Adrenal gland (tissue), 5 donors: ENCODE measurements around the gene B3GALT6.

Source experiments
- POLR2A ChIP-seq, 2 donors: fragments of 450-650 bp; IDR thresholded peaks; one replicate each; pipeline ENCODE4 v1.6.1; 2017; ENCODE audit warnings: antibody characterized with exemption in 2 of 2, mild to moderate bottlenecking in 2 of 2, moderate library complexity in 1 of 2
- TF ChIP-seq, protein P1 (sequence below), 6 experiments: fragments of 450-650 bp in 4 of 6; fragments of 200-600 bp in 2 of 6; sonication (generic) in 1 of 6; IDR thresholded peaks; 1 replicate in 5 of 6; 2 replicates in 1 of 6; pipeline versions ENCODE4 v1.5.1 to v1.8.0; 2016 to 2021; ENCODE audit warnings: antibody characterized with exemption in 6 of 6, mild to moderate bottlenecking in 2 of 6, moderate library complexity in 1 of 6
- donor health status: DM: no; HTN: no; CAD: no.

- TF ChIP-seq, protein P1, sequence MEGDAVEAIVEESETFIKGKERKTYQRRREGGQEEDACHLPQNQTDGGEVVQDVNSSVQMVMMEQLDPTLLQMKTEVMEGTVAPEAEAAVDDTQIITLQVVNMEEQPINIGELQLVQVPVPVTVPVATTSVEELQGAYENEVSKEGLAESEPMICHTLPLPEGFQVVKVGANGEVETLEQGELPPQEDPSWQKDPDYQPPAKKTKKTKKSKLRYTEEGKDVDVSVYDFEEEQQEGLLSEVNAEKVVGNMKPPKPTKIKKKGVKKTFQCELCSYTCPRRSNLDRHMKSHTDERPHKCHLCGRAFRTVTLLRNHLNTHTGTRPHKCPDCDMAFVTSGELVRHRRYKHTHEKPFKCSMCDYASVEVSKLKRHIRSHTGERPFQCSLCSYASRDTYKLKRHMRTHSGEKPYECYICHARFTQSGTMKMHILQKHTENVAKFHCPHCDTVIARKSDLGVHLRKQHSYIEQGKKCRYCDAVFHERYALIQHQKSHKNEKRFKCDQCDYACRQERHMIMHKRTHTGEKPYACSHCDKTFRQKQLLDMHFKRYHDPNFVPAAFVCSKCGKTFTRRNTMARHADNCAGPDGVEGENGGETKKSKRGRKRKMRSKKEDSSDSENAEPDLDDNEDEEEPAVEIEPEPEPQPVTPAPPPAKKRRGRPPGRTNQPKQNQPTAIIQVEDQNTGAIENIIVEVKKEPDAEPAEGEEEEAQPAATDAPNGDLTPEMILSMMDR (IDR thresholded peaks at IDR 0.05), result no peak
- no peak for TF ChIP-seq POLR2A (IDR thresholded peaks at IDR 0.05)
Measured at GRCh38 chr1:1198423-1199140, 33.5 kb upstream of the B3GALT6 start.
